Measurements from ENCODE around the gene MIPOL1. TPM values are rescaled to one million over a fixed set of nuclear protein-coding genes. Genes with fewer than 3 reads are reported as not detected.
"Not testable (repeated sequence)": the region's sequence is repeated elsewhere in the genome, so short reads cannot be mapped to it uniquely, and the experiment has no call there.

MIPOL1 gene
- total RNA-seq, result 24.8 TPM

GRCh38 chr14:37197421-37198272 is at the start of gene MIPOL1:
Gene MIPOL1 (plus strand): TSS chr14:37197937. CDS start chr14:37247889, 49,952 bp downstream.
- Histone ChIP-seq H3K27me3 (no peaks in the 10 kb centered on the region), H3K27ac (peak within 1 kb of the TSS; percentile 84), H3K9me3 (no peaks in the 10 kb centered on the region), H3K36me3 (no peaks in the 10 kb centered on the region), H3K4me3 (peak within 1 kb of the TSS; percentile 56 to 61), H3K4me1 (peaks cover 10% of the 10 kb centered on the region)
- intact Hi-C loops (cut with DNase I), result no loop called here
- no peak for DNase-seq (ENCODE audit: extremely low spot score in 2 of 2)
- TF ChIP-seq POLR2AphosphoS5 (IDR thresholded peaks at IDR 0.05; ENCODE audit: insufficient read depth in 1 of 2, low read depth in 1 of 2) (peak in 1 of 2 donors; percentile 77), POLR2A (IDR thresholded peaks at IDR 0.05) (peak in 1 of 2 donors; percentile 13)
- TF ChIP-seq, protein P1, sequence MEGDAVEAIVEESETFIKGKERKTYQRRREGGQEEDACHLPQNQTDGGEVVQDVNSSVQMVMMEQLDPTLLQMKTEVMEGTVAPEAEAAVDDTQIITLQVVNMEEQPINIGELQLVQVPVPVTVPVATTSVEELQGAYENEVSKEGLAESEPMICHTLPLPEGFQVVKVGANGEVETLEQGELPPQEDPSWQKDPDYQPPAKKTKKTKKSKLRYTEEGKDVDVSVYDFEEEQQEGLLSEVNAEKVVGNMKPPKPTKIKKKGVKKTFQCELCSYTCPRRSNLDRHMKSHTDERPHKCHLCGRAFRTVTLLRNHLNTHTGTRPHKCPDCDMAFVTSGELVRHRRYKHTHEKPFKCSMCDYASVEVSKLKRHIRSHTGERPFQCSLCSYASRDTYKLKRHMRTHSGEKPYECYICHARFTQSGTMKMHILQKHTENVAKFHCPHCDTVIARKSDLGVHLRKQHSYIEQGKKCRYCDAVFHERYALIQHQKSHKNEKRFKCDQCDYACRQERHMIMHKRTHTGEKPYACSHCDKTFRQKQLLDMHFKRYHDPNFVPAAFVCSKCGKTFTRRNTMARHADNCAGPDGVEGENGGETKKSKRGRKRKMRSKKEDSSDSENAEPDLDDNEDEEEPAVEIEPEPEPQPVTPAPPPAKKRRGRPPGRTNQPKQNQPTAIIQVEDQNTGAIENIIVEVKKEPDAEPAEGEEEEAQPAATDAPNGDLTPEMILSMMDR (IDR thresholded peaks at IDR 0.05), result peak in 2 of 3 experiments; percentile 6 to 12

DNA sequence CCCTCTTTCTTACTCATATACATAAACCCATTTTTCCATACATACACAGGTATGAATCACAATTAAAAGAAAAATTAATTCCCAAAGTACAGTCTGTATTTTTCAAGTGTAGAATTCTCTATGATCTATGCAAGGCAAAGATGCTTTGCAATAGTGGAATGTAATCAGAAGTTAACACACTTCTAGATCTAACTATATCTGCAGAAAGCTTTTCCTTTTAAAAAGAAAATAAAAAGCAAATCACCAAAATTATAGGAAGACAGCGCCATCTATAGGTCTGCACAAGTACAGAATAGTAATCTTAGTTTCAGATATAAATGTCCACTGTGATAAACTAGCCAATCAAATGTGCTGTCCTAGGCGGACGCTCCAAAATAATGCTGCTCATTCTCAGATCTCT is 47.3 kb upstream of the MIPOL1 start:
- Histone ChIP-seq H3K36me3 (no peaks in the 10 kb centered on the region), H3K9me3 (no peaks in the 10 kb centered on the region), H3K27me3 (no peaks in the 10 kb centered on the region), H3K27ac (no peak overlapping the region), H3K4me1 (no peaks in the 10 kb centered on the region), H3K4me3 (no peak overlapping the region)
- intact Hi-C loops (cut with DNase I), result no loop called here
- peak in 1 of 2 donors; percentile 19 for TF ChIP-seq POLR2AphosphoS5 (IDR thresholded peaks at IDR 0.05; ENCODE audit: insufficient read depth in 1 of 2, low read depth in 1 of 2)
- TF ChIP-seq, protein P1 (IDR thresholded peaks at IDR 0.05), result peak; percentile 21 to 40 (median 24)
- TF ChIP-seq POLR2A (IDR thresholded peaks at IDR 0.05), result no peak
- no peak for DNase-seq (ENCODE audit: extremely low spot score in 2 of 2)

- Histone ChIP-seq H3K9me3 (no peaks in the 10 kb centered on the region), H3K27me3 (no peaks in the 10 kb centered on the region), H3K4me1 (no peaks in the 10 kb centered on the region), H3K36me3 (no peaks in the 10 kb centered on the region), H3K4me3 (no peak overlapping the region), H3K27ac (no peak overlapping the region)
- TF ChIP-seq, protein P1 (IDR thresholded peaks at IDR 0.05), result no peak
- TF ChIP-seq POLR2AphosphoS5 (IDR thresholded peaks at IDR 0.05; ENCODE audit: insufficient read depth in 1 of 2, low read depth in 1 of 2) (no peak), POLR2A (IDR thresholded peaks at IDR 0.05) (no peak)
- intact Hi-C loops (cut with DNase I), result no loop called here
- no peak for DNase-seq (ENCODE audit: extremely low spot score in 2 of 2)
Measured at GRCh38 chr14:37153005-37153404, 44.7 kb upstream of the MIPOL1 start.

DNA sequence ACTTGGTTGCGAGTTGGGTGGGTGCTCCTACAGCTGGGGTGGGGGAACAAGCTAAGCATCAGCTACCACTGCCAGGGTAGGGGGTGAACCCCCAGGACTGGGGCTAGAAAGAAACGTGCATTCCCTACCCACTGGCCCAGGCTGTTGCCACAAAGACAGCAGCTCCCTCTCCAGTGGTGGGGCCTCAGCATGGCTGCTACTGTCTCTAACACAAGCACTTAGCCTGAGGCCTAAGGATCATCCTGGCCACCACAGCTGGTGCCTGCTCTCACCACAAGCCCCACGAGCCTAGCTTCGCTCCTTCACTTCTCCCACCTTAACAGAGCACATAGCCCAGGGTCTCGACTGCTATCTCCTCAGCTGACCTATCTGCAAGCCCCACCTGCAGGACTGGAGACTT is 44.3 kb upstream of the MIPOL1 start:
- H3K36me3 ChIP-seq, result no peaks in the 10 kb centered on the region
- no peak for DNase-seq (ENCODE audit: extremely low spot score in 2 of 2)
- TF ChIP-seq POLR2AphosphoS5 (IDR thresholded peaks at IDR 0.05; ENCODE audit: insufficient read depth in 1 of 2, low read depth in 1 of 2) (no peak), POLR2A (IDR thresholded peaks at IDR 0.05) (no peak)
- TF ChIP-seq, protein P1 (IDR thresholded peaks at IDR 0.05), result no peak
- H3K4me1 ChIP-seq, result no peaks in the 10 kb centered on the region
- intact Hi-C loops (cut with DNase I), result no loop called here
- no peak overlapping the region for H3K4me3 ChIP-seq
- no peaks in the 10 kb centered on the region for H3K9me3 ChIP-seq
- H3K27me3 ChIP-seq, result no peaks in the 10 kb centered on the region
- H3K27ac ChIP-seq, result no peak overlapping the region

DNA sequence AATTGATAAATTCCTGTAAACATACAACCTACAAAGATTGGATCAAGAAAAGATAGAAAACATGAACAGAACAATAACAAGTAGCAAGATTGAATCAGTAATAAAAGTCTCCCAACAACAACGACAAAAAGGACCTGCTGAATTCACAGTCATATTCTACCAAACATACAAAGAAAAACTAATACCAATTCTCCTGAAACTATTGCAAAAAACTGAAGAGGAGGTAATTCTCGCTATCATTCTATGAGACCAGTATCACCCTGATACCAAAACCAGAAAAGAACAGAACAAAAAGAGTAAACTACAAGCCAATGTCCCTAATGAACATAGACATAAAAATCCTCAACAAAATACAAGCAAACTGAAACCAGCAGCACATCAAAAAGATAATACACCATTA is 39.8 kb upstream of the MIPOL1 start:
- Histone ChIP-seq H3K9me3 (no peaks in the 10 kb centered on the region), H3K4me3 (no peak overlapping the region), H3K4me1 (no peaks in the 10 kb centered on the region), H3K27me3 (no peaks in the 10 kb centered on the region), H3K27ac (no peak overlapping the region), H3K36me3 (no peaks in the 10 kb centered on the region)
- TF ChIP-seq POLR2AphosphoS5 (IDR thresholded peaks at IDR 0.05; ENCODE audit: insufficient read depth in 1 of 2, low read depth in 1 of 2) (no peak), POLR2A (IDR thresholded peaks at IDR 0.05) (no peak)
- TF ChIP-seq, protein P1 (IDR thresholded peaks at IDR 0.05), result no peak
- intact Hi-C loops (cut with DNase I), result no loop called here
- DNase-seq (ENCODE audit: extremely low spot score in 2 of 2), result no peak

- H3K9me3 ChIP-seq; H3K36me3 ChIP-seq; H3K27ac ChIP-seq; H3K4me3 ChIP-seq; H3K27me3 ChIP-seq; intact Hi-C loops (cut with DNase I); H3K4me1 ChIP-seq; DNase-seq (ENCODE audit: extremely low spot score in 2 of 2): not testable (repeated sequence)
Measured at GRCh38 chr14:37162307-37162706, 35.4 kb upstream of the MIPOL1 start.

All from vagina (tissue), 2 donors.